IPS DF 6.9 (cell line): ENCODE results near the gene TOE1.
"Not testable (repeated sequence)": the region's sequence is repeated elsewhere in the genome, so short reads cannot be mapped to it uniquely, and the experiment has no call there.

Experiments used
- DNase-seq: peaks from one replicate; pipeline ENCODE4 v3.0.0-alpha.2; 2013; ENCODE audit warnings: low read depth, low spot score
- H3K27ac ChIP-seq: one replicate; pipeline ENCODE4 v1.5.1; 2013; ENCODE audit warnings: low read length, control low read depth
- H3K27me3 ChIP-seq: 2 replicates; pipeline ENCODE4 v1.6.1; 2013; ENCODE audit warnings: mild to moderate bottlenecking, low read length; ENCODE audit not compliant: control insufficient read depth, insufficient read depth
- H3K36me3 ChIP-seq: 2 replicates; pipeline ENCODE4 v1.6.1; 2013; ENCODE audit warnings: low read length; ENCODE audit not compliant: control insufficient read depth, insufficient read depth
- H3K4me1 ChIP-seq: 2 replicates; pipeline ENCODE4 v1.6.1; 2013; ENCODE audit warnings: low read length; ENCODE audit not compliant: control insufficient read depth, insufficient read depth
- H3K4me3 ChIP-seq: 2 replicates; pipeline ENCODE4 v1.5.1; 2013; ENCODE audit warnings: mild to moderate bottlenecking, low read length
- H3K9me3 ChIP-seq: 2 replicates; pipeline ENCODE4 v1.6.1; 2013; ENCODE audit warnings: low read length, inconsistent platforms; ENCODE audit not compliant: control insufficient read depth, insufficient read depth
- WGBS: extraction: QIAGEN DNeasy Blood & Tissue Kit; methylation state at CpG from one replicate; pipeline ENCODE4 v1.1.7; 2013; ENCODE audit warnings: mixed read lengths, missing lambda C conversion rate; ENCODE audit not compliant: insufficient read length, insufficient coverage; 5-methylcytosine and 5-hydroxymethylcytosine counted together

TOE1 gene

GRCh38 chr1:45339789-45340558, at the start of gene TOE1, which contains the start of gene MUTYH:
TSS of gene TOE1 (plus strand) at chr1:45340170. CDS start at chr1:45340253, 83 bp downstream.
TSS of gene MUTYH (minus strand) at chr1:45340440. CDS start at chr1:45334505, 5,935 bp downstream.
- WGBS: no CpG with 5 or more reads among the region's 70 CpGs
- Histone ChIP-seq H3K4me1 (0 out of 2 replicates have a peak, but pooled peaks cover 3% of the 10 kb centered on the region), H3K27me3 (no peaks in the 10 kb centered on the region), H3K27ac (no peak within 1 kb of the TSS), H3K36me3 (peaks cover 26% of the 10 kb centered on the region), H3K9me3 (no peaks in the 10 kb centered on the region), H3K4me3 (peak within 1 kb of the TSS; percentile 47)
- peak; percentile 87 for DNase-seq

DNA sequence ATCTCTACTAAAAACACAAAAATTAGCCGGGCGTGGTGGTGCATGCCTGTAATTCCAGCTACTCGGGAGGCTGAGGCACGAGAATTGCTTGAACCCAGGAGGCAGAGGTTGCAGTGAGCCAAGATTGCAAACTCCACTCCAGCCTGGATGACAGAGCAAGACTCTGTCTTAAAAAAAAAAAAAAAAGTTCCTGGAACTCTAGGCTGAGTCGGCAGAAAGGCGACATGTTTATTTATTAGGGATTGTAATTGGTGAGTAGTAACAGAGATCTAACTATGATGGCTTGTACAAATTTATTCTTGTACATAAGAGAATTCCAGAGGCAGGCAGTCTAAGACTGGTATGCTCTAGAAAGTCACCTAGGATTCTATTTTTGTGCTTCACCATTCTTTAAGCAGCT, 49.0 kb upstream of the TOE1 start:
- not testable (repeated sequence) for H3K36me3 ChIP-seq, H3K4me1 ChIP-seq, H3K9me3 ChIP-seq, DNase-seq, H3K4me3 ChIP-seq, H3K27ac ChIP-seq, H3K27me3 ChIP-seq
- WGBS: no CpG with 5 or more reads among the region's 6 CpGs

DNA sequence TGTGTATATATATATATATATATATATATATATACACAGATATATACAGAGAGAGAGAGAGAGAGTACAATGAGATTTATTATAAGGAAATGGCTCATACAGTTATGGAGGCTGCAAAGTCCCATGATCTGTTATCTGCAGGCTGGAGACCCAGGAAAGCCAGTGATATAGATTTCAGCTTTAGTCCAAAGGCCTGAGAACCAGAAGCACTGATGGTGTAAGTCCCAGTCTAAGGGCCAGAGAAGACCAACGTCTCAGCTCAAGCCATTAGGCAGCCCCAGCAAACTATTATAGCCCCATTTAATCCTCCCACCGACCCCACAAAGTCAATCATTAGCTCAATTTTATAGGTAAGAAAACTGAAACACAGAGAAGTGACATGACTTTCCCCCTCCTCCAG, 48.3 kb upstream of the TOE1 start:
- Histone ChIP-seq H3K27ac (no peak overlapping the region), H3K4me3 (no peak overlapping the region), H3K4me1 (no peaks in the 10 kb centered on the region), H3K27me3 (no peaks in the 10 kb centered on the region), H3K9me3 (no peaks in the 10 kb centered on the region), H3K36me3 (no peaks in the 10 kb centered on the region)
- no CpG with 5 or more reads among the region's 2 CpGs for WGBS
- no peak for DNase-seq

DNA sequence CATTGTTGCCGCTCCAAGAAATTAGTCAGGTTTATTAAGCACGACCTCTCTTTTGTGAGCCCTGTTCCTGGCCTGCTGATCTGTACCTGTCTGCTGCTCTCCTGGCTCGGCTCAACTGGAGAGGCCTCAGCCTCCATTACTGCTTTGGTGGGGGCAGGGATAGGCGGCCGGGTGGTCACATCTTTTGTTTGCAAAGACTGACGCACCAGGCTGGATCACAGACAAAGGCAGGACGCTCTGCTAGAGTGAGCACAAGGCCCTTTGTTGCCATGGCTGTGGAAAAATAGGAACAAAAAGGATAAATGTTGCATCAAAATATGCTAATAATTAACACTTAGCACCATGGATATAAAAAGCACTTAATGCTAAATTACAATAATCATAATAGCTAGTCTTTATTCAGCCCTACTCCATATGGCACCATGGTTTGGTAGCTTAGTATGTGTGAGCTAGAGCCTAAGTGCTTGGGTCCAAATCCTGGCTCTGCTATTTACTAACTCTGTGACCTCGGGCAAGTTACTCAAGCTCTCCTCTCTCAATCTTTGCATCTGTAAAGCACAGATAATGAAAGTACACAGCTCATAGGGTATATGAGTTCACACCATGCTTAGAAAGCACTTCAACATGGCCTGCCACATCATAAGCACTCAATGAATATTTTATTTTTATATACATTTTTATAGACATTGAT, 42.2 kb upstream of the TOE1 start:
- H3K4me3 ChIP-seq: no peak overlapping the region
- H3K36me3 ChIP-seq: no peaks in the 10 kb centered on the region
- H3K4me1 ChIP-seq: no peaks in the 10 kb centered on the region
- DNase-seq: no peak
- no peaks in the 10 kb centered on the region for H3K27me3 ChIP-seq
- no peaks in the 10 kb centered on the region for H3K9me3 ChIP-seq
- no CpG with 5 or more reads among the region's 8 CpGs for WGBS
- H3K27ac ChIP-seq: no peak overlapping the region

- Histone ChIP-seq H3K9me3 (no peaks in the 10 kb centered on the region), H3K36me3 (no peaks in the 10 kb centered on the region), H3K27ac (no peak overlapping the region), H3K4me1 (no peaks in the 10 kb centered on the region), H3K4me3 (no peak overlapping the region), H3K27me3 (no peaks in the 10 kb centered on the region)
- DNase-seq: no peak
- WGBS: no CpG with 5 or more reads among the region's 1 CpG
These were observed 40.7 kb upstream of the TOE1 start for GRCh38 chr1:45299296-45299695.

DNA sequence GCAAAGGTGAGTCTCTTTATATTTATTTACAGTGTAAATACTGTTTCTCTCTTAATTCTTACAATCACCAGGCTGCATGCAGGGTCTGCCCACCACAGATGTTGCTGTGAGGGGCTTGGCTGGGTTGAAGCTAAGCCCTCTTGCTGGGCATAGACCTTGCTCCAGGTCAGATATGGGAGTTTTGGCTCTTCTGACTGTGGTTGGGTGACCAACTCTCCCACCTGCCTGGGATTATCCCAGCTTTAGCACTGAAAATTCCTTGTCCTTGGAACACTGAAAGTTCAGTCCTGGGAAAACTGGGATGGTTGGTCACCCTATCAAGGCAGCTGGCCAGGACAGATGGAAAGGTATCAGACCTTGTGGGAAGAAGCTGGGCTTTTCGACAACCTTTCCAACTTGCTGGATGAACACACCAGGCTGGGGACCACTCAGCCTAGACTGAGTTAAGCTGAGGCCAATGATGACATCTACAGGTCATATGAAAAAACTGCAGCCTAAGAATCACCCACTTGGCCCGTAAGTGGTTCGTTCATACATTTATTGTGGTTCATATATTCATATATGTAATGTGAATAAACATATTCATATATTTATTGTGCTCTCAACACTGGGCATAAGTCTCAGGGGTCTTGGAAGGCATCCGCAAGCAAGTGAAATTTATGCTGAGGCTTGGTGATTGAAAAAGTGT, 39.8 kb upstream of the TOE1 start:
- no peak overlapping the region for H3K4me3 ChIP-seq
- WGBS: no CpG with 5 or more reads among the region's 4 CpGs
- H3K36me3 ChIP-seq: no peaks in the 10 kb centered on the region
- H3K4me1 ChIP-seq: peaks cover 5% of the 10 kb centered on the region
- peak; percentile 47 for DNase-seq
- H3K27ac ChIP-seq: no peak overlapping the region
- H3K27me3 ChIP-seq: no peaks in the 10 kb centered on the region
- H3K9me3 ChIP-seq: no peaks in the 10 kb centered on the region

DNA sequence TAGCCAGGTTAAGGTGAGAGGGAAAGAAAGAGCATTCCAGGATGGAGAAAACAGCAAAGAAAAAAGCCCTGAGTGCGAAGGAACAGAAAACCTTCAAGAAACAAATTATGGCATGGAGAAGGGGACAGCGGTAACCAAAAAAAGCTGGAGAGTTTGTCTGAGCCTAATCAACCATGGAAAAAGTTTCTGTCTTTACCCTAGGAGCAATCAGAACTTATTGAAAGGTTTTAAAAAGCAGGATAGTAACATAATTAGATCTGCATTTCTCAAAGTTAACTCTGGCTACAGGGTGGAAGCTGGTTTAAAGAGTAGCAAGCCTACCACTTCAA, 39.3 kb upstream of the TOE1 start:
- H3K27me3 ChIP-seq: no peaks in the 10 kb centered on the region
- DNase-seq: no peak
- H3K27ac ChIP-seq: no peak overlapping the region
- no peaks in the 10 kb centered on the region for H3K36me3 ChIP-seq
- no CpG with 5 or more reads among the region's 2 CpGs for WGBS
- H3K4me1 ChIP-seq: peaks cover 5% of the 10 kb centered on the region
- no peak overlapping the region for H3K4me3 ChIP-seq
- H3K9me3 ChIP-seq: no peaks in the 10 kb centered on the region

DNA sequence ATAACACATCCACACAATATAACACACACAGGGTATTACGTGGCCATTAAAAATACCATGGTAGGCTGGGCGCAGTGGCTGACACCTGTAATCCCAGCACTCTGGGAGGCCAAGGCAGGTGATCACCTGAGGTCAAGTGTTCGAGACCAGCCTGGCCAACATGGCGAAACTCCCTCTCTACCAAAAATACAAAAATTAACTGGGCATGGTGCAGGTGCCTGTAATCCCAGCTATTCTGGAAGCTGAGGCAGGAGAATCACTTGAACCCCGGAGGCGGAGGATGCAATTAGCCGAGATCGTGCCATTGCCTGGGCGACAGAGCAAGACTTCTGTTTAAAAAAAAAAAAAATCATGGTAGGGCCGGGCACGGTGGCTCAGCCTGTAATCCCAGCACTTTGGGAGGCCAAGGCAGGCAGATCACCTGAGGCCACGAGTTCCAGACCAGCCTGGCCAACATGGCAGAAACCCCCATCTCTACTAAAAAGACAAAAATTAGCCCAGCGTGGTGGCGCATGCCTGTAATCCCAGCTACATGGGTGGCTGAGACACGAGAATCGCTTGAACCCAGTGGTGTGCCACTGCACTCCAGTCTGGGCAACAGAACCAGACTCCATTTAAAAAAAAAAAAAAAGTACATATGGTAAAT, 37.3 kb upstream of the TOE1 start:
- H3K36me3 ChIP-seq: no peaks in the 10 kb centered on the region
- peaks cover 6% of the 10 kb centered on the region for H3K4me1 ChIP-seq
- no peaks in the 10 kb centered on the region for H3K9me3 ChIP-seq
- WGBS: no CpG with 5 or more reads among the region's 16 CpGs
- no peaks in the 10 kb centered on the region for H3K27me3 ChIP-seq
- DNase-seq: no peak
- peak overlapping the region; percentile 39; the same call in 1 of the 2 replicates for H3K4me3 ChIP-seq
- no peak overlapping the region for H3K27ac ChIP-seq

GRCh38 chr1:45303520-45304310, 36.3 kb upstream of the TOE1 start:
- no CpG with 5 or more reads among the region's 68 CpGs for WGBS
- peaks cover 6% of the 10 kb centered on the region for H3K4me1 ChIP-seq
- H3K36me3 ChIP-seq: no peaks in the 10 kb centered on the region
- H3K4me3 ChIP-seq: peak overlapping the region; percentile 71; the same call in 1 of the 2 replicates
- DNase-seq: peak; percentile 79
- no peak overlapping the region for H3K27ac ChIP-seq
- H3K9me3 ChIP-seq: no peaks in the 10 kb centered on the region
- no peaks in the 10 kb centered on the region for H3K27me3 ChIP-seq
